GM12864 (cell line): ENCODE results near the gene PCDH9.

Experiments used
- DNase-seq: peaks from one replicate; pipeline ENCODE4 v3.0.0-alpha.2; 2011; ENCODE audit warnings: low read depth
- H3K4me3 ChIP-seq: 2 replicates; pipeline ENCODE4 v1.5.1; 2011; ENCODE audit warnings: mild to moderate bottlenecking, low read depth, low read length, control low read depth
- TF ChIP-seq, protein P1 (sequence below): IDR thresholded peaks from 2 replicates; pipeline ENCODE4 v1.5.1; 2011; ENCODE audit warnings: low read depth, mild to moderate bottlenecking, moderate library complexity, low read length, control low read depth, inconsistent platforms; ENCODE audit errors: missing control alignments

PCDH9 gene

DNA sequence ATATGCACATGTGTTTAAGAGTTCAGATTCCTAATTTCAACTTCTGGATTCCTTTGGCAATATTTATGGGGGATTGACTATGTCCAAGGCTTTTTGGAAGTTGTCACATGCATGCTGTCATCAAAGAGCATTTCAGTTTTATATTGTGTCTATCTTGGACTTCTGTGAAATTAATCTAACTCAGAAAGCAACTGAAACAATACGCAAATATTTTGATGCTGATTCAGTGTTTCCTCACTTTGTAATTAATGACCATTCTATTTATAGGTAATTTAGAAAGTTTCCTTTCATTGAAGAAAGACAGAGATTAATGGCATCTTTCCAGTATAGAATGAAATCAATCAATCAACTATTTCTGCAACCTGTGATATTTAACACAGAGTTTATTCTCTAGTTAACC lies 550.1 kb downstream of the PCDH9 start:
- TF ChIP-seq, protein P1, sequence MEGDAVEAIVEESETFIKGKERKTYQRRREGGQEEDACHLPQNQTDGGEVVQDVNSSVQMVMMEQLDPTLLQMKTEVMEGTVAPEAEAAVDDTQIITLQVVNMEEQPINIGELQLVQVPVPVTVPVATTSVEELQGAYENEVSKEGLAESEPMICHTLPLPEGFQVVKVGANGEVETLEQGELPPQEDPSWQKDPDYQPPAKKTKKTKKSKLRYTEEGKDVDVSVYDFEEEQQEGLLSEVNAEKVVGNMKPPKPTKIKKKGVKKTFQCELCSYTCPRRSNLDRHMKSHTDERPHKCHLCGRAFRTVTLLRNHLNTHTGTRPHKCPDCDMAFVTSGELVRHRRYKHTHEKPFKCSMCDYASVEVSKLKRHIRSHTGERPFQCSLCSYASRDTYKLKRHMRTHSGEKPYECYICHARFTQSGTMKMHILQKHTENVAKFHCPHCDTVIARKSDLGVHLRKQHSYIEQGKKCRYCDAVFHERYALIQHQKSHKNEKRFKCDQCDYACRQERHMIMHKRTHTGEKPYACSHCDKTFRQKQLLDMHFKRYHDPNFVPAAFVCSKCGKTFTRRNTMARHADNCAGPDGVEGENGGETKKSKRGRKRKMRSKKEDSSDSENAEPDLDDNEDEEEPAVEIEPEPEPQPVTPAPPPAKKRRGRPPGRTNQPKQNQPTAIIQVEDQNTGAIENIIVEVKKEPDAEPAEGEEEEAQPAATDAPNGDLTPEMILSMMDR, result no peak
- H3K4me3 ChIP-seq, result no peak overlapping the region
- DNase-seq, result no peak

DNA sequence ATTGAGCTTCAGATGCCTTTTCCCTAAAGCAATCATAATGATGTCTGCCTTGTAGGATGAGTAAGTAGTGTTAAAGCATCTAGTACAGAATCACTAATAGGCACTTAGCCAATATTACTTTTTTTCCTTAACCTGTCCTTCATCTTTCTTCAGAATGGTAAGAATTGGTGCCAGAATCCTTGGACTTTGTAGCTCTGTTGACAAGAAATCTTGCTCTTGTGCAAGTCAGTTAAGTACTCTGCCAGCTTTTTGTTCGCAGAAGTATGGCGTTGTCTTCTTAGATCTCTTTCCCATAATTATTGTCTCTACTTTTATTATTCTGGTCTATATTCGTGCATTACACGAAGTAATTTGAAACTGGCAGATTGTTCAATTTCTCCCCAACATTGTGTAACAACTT lies 554.5 kb downstream of the PCDH9 start:
- no peak overlapping the region for H3K4me3 ChIP-seq
- no peak for DNase-seq
- TF ChIP-seq, protein P1, result no peak

DNA sequence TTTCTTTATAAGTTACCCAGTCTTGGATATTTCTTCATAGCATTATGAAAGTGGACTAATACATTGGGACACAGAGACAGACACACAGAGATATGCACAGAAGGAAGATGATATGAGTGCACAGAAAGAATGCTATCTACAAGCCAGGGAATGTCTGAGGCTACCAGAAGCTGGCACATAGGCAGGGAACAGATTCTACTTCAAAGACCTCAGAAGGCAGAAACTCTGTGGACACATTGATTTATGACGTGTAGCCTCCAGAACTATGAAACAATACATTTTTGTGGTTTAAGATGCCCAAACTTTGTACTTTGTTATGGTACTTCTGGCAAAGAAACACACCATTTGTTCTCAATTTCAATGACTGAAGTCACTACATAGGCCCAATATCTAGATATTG lies 556.7 kb downstream of the PCDH9 start:
- no peak for DNase-seq

GRCh38 chr13:66665991-66666390 lies 564.1 kb downstream of the PCDH9 start:
- no peak for DNase-seq
- no peak overlapping the region for H3K4me3 ChIP-seq
- TF ChIP-seq, protein P1, result no peak

More for the DNA sequence above, 556.7 kb downstream of the PCDH9 start:
- no peak overlapping the region for H3K4me3 ChIP-seq
- TF ChIP-seq, protein P1, result no peak

- TF ChIP-seq, protein P1, result no peak
- no peak overlapping the region for H3K4me3 ChIP-seq
- no peak for DNase-seq
Measured at GRCh38 chr13:66663711-66664110, 566.4 kb downstream of the PCDH9 start.

DNA sequence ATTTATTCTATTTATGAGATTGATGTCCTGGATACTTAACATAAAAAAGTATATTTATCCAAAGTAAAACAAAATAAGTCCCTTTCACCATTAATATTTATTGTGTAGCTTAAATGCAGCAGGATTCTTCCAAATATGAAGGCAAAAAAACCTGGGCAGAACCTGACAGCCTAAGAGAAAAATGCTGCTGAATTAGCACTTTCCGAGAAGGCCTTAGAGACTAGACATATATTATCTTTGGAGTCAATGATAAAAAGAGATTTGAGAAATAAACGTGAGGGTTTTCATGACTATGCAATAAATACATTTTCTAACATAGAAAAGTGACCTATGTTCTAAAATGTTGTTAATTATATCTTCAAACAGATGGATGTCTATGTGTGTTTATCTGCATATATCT lies 566.9 kb downstream of the PCDH9 start:
- TF ChIP-seq, protein P1, result no peak
- H3K4me3 ChIP-seq, result no peak overlapping the region
- no peak for DNase-seq

GRCh38 chr13:66661336-66661735 lies 568.8 kb downstream of the PCDH9 start:
- TF ChIP-seq, protein P1, result no peak
- no peak overlapping the region for H3K4me3 ChIP-seq
- no peak for DNase-seq
